Nephron (organoid): ENCODE measurements around the gene LEKR1.

Experiments
- H3K27ac Mint-ChIP-seq, 3 experiments: 2 replicates each; pipeline ENCODE4 v1.8.0; 2020; ENCODE audit warnings: mixed read lengths in 3 of 3, mild to moderate bottlenecking in 2 of 3, moderate library complexity in 1 of 3
- H3K27me3 Mint-ChIP-seq: 2 replicates; pipeline ENCODE4 v1.8.0; 2021; ENCODE audit warnings: low read depth, mild to moderate bottlenecking, moderate library complexity, mixed read lengths
- H3K36me3 Mint-ChIP-seq: 2 replicates; pipeline ENCODE4 v1.8.0; 2020; ENCODE audit warnings: low read depth, mixed read lengths
- H3K4me1 Mint-ChIP-seq: 2 replicates; pipeline ENCODE4 v1.8.0; 2020; ENCODE audit warnings: mixed read lengths
- H3K4me3 Mint-ChIP-seq, 3 experiments: 2 replicates each; pipeline ENCODE4 v1.8.0; 2020; ENCODE audit warnings: mild to moderate bottlenecking in 3 of 3, mixed read lengths in 3 of 3, moderate library complexity in 2 of 3
- H3K9me3 Mint-ChIP-seq: 2 replicates; pipeline ENCODE4 v1.8.0; 2020; ENCODE audit warnings: mixed read lengths
- TF ChIP-seq, protein P1 (sequence below), 3 experiments: fragments of 200-600 bp; sonication (generic); IDR thresholded peaks; one replicate each; pipeline ENCODE4 v1.5.0; 2021; ENCODE audit warnings: antibody characterized with exemption in 3 of 3; ENCODE audit not compliant: unreplicated experiment in 3 of 3

LEKR1 gene

DNA sequence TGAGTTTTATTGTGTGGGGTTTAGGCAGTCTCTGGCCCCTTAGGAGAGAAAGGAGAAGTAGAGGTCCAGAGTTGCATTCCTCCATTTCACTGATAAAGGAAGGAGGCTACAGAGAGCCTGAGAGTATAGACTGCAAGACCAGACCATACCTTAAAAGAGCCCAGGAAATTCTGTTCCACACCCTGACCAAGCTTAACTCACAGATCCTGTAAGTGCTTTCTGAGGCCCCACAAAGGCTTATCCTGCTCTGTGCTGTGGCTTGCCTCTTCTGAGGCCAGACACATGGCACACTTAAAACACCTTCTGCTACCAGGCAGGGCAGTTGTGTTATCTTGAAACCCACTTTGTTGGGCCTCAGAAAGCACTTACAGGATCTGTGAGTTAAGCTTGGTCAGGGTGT is 39.2 kb upstream of the LEKR1 start:
- Mint-ChIP-seq H3K4me1 (peaks cover 11% of the 10 kb centered on the region), H3K27me3 (no peaks in the 10 kb centered on the region), H3K27ac (no peak overlapping the region), H3K9me3 (no peaks in the 10 kb centered on the region), H3K4me3 (no peak overlapping the region), H3K36me3 (no peaks in the 10 kb centered on the region)
- TF ChIP-seq, protein P1, sequence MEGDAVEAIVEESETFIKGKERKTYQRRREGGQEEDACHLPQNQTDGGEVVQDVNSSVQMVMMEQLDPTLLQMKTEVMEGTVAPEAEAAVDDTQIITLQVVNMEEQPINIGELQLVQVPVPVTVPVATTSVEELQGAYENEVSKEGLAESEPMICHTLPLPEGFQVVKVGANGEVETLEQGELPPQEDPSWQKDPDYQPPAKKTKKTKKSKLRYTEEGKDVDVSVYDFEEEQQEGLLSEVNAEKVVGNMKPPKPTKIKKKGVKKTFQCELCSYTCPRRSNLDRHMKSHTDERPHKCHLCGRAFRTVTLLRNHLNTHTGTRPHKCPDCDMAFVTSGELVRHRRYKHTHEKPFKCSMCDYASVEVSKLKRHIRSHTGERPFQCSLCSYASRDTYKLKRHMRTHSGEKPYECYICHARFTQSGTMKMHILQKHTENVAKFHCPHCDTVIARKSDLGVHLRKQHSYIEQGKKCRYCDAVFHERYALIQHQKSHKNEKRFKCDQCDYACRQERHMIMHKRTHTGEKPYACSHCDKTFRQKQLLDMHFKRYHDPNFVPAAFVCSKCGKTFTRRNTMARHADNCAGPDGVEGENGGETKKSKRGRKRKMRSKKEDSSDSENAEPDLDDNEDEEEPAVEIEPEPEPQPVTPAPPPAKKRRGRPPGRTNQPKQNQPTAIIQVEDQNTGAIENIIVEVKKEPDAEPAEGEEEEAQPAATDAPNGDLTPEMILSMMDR (IDR thresholded peaks at IDR 0.05; ENCODE audit: unreplicated experiment in 3 of 3) = no peak

DNA sequence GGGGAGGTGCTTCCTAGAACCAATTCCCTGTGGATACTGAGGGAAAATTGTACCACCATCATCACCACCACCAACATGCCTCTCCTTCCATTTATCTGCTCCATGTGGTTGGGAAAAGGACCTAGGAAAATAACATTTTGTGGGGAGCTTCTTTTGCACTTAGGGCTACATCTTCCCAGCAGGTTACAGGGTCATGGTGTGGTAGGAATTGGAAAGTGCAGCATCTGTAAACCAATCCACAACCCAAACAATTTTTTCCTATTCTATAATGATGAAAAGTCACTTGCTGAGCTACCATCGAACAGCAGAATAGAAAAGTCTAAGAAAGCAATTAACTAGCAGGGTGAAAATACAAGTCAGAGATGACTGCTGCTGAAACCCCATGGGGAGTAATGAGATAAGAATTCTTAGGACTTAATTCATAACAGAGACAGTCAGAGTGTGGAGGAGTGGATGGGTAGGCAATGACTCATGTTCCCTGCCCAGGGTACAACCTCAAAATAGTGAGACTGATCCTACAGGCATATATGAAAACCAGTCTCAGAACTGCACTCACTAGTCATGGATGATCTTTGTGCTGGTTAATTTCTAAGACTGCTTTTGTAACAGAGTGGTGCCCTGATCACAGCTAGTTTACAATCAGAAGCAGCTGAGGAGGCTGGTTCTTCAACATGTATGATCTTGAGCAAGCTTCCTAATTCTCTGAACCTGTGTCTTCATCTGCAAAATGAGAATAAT is 38.1 kb upstream of the LEKR1 start:
- H3K27me3 Mint-ChIP-seq = no peaks in the 10 kb centered on the region
- TF ChIP-seq, protein P1 (IDR thresholded peaks at IDR 0.05; ENCODE audit: unreplicated experiment in 3 of 3) = no peak
- H3K9me3 Mint-ChIP-seq = no peaks in the 10 kb centered on the region
- no peaks in the 10 kb centered on the region for H3K36me3 Mint-ChIP-seq
- H3K4me3 Mint-ChIP-seq = no peak overlapping the region
- peak overlapping the region in 2 of 3 experiments; percentile 11 to 59 for H3K27ac Mint-ChIP-seq
- peaks cover 15% of the 10 kb centered on the region for H3K4me1 Mint-ChIP-seq

DNA sequence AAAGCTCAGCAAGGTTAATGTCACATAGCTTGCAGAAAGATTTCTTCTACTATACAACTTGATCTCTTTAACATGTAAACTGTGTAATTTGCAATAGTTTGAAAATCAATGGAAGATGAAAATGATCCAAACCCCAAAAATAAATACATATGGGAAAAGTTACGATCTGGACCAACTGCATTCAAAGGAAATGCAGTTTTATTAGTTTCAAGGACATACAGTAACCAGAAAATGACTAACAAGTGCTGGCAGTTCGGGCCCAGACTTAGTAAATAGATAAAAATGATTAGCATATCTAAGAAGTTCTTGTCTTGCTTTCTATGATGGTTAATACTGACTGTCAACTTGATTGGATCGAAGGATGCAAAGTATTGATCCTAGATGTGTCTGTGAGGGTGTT is 37.3 kb upstream of the LEKR1 start:
- no peaks in the 10 kb centered on the region for H3K9me3 Mint-ChIP-seq
- H3K4me3 Mint-ChIP-seq = no peak overlapping the region
- no peaks in the 10 kb centered on the region for H3K36me3 Mint-ChIP-seq
- peaks cover 18% of the 10 kb centered on the region for H3K4me1 Mint-ChIP-seq
- no peaks in the 10 kb centered on the region for H3K27me3 Mint-ChIP-seq
- no peak overlapping the region for H3K27ac Mint-ChIP-seq
- TF ChIP-seq, protein P1 (IDR thresholded peaks at IDR 0.05; ENCODE audit: unreplicated experiment in 3 of 3) = no peak

DNA sequence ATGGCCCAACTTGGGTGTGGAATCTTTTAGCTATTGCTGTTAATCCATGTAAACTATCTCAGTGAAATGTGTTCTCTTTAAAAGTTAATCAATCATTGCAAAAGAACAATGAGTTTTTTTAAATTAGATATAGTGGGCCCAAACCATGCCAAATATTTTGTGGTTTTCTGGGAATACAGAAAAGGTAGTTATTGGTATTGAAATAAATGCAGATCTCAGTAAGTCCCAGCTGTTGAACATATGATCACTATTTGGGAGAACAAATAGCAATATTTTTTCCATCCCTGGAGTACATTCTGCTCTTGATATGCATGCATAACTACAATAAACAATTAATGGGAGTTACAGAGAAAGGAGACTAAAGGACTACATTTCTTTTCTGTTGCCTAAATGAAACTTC is 36.0 kb upstream of the LEKR1 start:
- no peak overlapping the region for H3K4me3 Mint-ChIP-seq

DNA sequence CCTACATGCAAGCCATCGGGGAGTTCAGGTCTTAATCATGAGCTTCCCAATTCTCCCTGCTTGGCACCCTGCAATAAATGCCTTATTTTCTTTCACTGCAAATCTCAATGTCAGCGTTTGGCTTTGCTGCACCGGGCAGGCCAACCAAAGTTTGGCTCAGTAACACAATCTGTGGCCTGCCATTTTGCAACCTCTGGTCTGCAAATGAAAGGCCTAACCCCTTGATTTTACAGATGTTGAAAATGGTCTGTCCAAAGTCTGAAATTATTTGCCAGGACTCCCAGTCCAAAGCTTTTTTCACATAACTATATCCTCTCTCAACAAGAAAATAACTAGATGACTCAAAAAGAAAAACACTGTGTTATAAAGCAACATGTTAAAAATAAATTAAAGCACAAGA is 34.0 kb upstream of the LEKR1 start:
- H3K27me3 Mint-ChIP-seq = no peaks in the 10 kb centered on the region
- H3K27ac Mint-ChIP-seq = no peak overlapping the region
- no peaks in the 10 kb centered on the region for H3K36me3 Mint-ChIP-seq
- TF ChIP-seq, protein P1 (IDR thresholded peaks at IDR 0.05; ENCODE audit: unreplicated experiment in 3 of 3) = no peak
- peaks cover 18% of the 10 kb centered on the region for H3K4me1 Mint-ChIP-seq
- H3K4me3 Mint-ChIP-seq = no peak overlapping the region
- H3K9me3 Mint-ChIP-seq = no peaks in the 10 kb centered on the region

More for the DNA sequence above, 36.0 kb upstream of the LEKR1 start:
- H3K4me1 Mint-ChIP-seq = peaks cover 18% of the 10 kb centered on the region
- no peaks in the 10 kb centered on the region for H3K27me3 Mint-ChIP-seq
- H3K36me3 Mint-ChIP-seq = no peaks in the 10 kb centered on the region
- H3K27ac Mint-ChIP-seq = no peak overlapping the region
- TF ChIP-seq, protein P1 (IDR thresholded peaks at IDR 0.05; ENCODE audit: unreplicated experiment in 3 of 3) = no peak
- H3K9me3 Mint-ChIP-seq = no peaks in the 10 kb centered on the region

DNA sequence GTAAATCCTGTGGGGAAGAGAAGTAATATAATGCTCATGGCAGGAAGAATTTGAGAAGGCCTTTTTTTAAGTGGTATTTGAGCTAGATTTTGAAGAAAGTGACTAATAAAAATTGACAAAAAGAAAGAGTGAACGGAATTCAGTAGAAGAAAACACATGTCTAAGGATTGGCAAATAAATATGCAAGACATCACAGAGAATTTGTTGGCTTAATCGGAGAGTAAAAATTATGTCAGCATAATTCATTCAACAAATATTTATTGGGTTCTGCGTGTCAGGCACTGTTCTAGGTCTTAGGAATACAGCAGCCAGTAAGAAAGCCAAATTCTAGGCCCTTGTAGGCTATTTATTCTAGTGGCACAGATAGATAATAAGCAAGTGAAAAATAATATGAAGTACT is 33.6 kb upstream of the LEKR1 start:
- no peak overlapping the region for H3K4me3 Mint-ChIP-seq
- no peaks in the 10 kb centered on the region for H3K36me3 Mint-ChIP-seq
- H3K27ac Mint-ChIP-seq = no peak overlapping the region
- peaks cover 18% of the 10 kb centered on the region for H3K4me1 Mint-ChIP-seq
- TF ChIP-seq, protein P1 (IDR thresholded peaks at IDR 0.05; ENCODE audit: unreplicated experiment in 3 of 3) = no peak
- H3K27me3 Mint-ChIP-seq = no peaks in the 10 kb centered on the region
- no peaks in the 10 kb centered on the region for H3K9me3 Mint-ChIP-seq
